ENCODE results near the gene KRTAP24-1.

DNA sequence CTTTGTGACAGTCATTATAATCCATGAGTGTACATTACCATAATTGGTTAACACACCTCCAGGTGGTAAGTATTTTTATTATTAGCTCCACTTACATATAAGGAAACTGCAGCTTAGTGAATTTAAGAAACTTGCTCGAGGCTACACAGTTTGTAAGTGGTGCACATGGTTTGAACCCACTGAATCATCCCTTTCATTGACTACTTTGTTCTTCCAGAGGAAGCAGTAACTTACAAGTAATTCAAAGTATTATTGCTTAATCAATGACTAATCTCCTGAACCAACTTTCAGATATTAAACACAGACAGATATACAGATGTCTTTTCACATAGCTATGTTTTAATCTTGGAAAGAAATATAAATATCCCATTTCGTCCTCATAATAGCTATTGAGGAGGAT lies 48.1 kb downstream of the KRTAP24-1 start:
- TF ChIP-seq, protein P1, sequence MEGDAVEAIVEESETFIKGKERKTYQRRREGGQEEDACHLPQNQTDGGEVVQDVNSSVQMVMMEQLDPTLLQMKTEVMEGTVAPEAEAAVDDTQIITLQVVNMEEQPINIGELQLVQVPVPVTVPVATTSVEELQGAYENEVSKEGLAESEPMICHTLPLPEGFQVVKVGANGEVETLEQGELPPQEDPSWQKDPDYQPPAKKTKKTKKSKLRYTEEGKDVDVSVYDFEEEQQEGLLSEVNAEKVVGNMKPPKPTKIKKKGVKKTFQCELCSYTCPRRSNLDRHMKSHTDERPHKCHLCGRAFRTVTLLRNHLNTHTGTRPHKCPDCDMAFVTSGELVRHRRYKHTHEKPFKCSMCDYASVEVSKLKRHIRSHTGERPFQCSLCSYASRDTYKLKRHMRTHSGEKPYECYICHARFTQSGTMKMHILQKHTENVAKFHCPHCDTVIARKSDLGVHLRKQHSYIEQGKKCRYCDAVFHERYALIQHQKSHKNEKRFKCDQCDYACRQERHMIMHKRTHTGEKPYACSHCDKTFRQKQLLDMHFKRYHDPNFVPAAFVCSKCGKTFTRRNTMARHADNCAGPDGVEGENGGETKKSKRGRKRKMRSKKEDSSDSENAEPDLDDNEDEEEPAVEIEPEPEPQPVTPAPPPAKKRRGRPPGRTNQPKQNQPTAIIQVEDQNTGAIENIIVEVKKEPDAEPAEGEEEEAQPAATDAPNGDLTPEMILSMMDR (conservative IDR thresholded peaks at IDR 0.05; ENCODE audit: low read depth, low read length): no peak
- TF ChIP-seq POLR2A (IDR thresholded peaks at IDR 0.05; ENCODE audit: low read depth, low read length) (no peak), MAZ (IDR thresholded peaks at IDR 0.05; ENCODE audit: borderline replicate concordance, low read depth, low read length) (no peak), RFX5 (IDR thresholded peaks at IDR 0.05; ENCODE audit: low read depth, low read length) (no peak), NFE2L2 (IDR thresholded peaks at IDR 0.05; ENCODE audit: low read depth, low read length) (no peak), ELK1 (IDR thresholded peaks at IDR 0.05; ENCODE audit: borderline replicate concordance, low read depth, low read length) (no peak), FOS (IDR thresholded peaks at IDR 0.05; ENCODE audit: low read depth, low read length) (no peak), BHLHE40 (IDR thresholded peaks at IDR 0.05; ENCODE audit: low read depth, low read length) (no peak), MXI1 (IDR thresholded peaks at IDR 0.05; ENCODE audit: borderline replicate concordance, low read depth, low read length) (no peak), CHD1 (IDR thresholded peaks at IDR 0.05; ENCODE audit: low read depth, low read length) (no peak), CEBPB (IDR thresholded peaks at IDR 0.05; ENCODE audit: low read depth, low read length) (no peak), RAD21 (IDR thresholded peaks at IDR 0.05; ENCODE audit: low read length) (no peak), SMC3 (IDR thresholded peaks at IDR 0.05; ENCODE audit: low read depth, low read length) (no peak)
- TF ChIP-seq, protein P2, sequence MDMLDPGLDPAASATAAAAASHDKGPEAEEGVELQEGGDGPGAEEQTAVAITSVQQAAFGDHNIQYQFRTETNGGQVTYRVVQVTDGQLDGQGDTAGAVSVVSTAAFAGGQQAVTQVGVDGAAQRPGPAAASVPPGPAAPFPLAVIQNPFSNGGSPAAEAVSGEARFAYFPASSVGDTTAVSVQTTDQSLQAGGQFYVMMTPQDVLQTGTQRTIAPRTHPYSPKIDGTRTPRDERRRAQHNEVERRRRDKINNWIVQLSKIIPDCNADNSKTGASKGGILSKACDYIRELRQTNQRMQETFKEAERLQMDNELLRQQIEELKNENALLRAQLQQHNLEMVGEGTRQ (IDR thresholded peaks at IDR 0.05; ENCODE audit: low read depth, low read length): no peak
